Endothelial cell of umbilical vein (primary cell): ENCODE data around the gene FMNL2. TPM values are rescaled to one million over a fixed set of nuclear protein-coding genes. Genes with fewer than 3 reads are reported as not detected.

Experiments
- BruUV-seq: library from RNA; stranded (reverse); fragments of 400-500 nt; replicated peaks from 2 replicates; lab custom pipeline; 2021; lab: Mats Ljungman, UMichigan
- CTCF ChIA-PET: fragments of 300-600, 350-600 bp; sonication (Branson Sonifier 250); formaldehyde crosslinking; loops from one replicate; lab custom pipeline; 2021; ENCODE audit warnings: antibody characterized with exemption, inconsistent platforms; lab: Charles Lee
- POLR2A ChIA-PET: fragments of 300-600, 350-600 bp; sonication (Branson Sonifier 250); formaldehyde crosslinking; loops from one replicate; lab custom pipeline; 2021; ENCODE audit warnings: antibody characterized with exemption, inconsistent platforms; lab: Charles Lee
- DNase-seq: peaks from one replicate; pipeline ENCODE4 v3.0.0-alpha.2; 2011; ENCODE audit warnings: low read depth, low spot score
- FAIRE-seq: peaks from 2 replicates; lab custom pipeline; 2011; peaks lifted over from hg19 to GRCh38; lab: Jason Lieb, UNC
- H2AFZ ChIP-seq: 2 replicates; pipeline ENCODE4 v1.6.0; 2012; ENCODE audit warnings: low read depth, low read length, control low read depth, inconsistent platforms
- H3K27ac ChIP-seq: 2 replicates; pipeline ENCODE4 v1.5.1; 2011; ENCODE audit warnings: low read depth, mild to moderate bottlenecking, control low read depth, low read length, moderate library complexity; ENCODE audit not compliant: insufficient read depth
- H3K27me3 ChIP-seq, 2 experiments: 2 replicates each; pipeline versions ENCODE4 v1.6.0 to v1.6.1; 2011; ENCODE audit warnings: low read length in 2 of 2, mixed read lengths in 1 of 2; ENCODE audit not compliant: control insufficient read depth in 2 of 2, insufficient read depth in 2 of 2
- H3K36me3 ChIP-seq, 2 experiments: 2 replicates in 1 of 2; 3 replicates in 1 of 2; pipeline ENCODE4 v1.5.1; 2011; ENCODE audit warnings: low read length in 2 of 2, mild to moderate bottlenecking in 1 of 2, moderate library complexity in 1 of 2; ENCODE audit not compliant: control insufficient read depth in 2 of 2, insufficient read depth in 2 of 2; ENCODE audit errors: extremely low read depth in 1 of 2
- H3K4me1 ChIP-seq: 3 replicates; pipeline ENCODE4 v1.5.1; 2011; ENCODE audit warnings: mild to moderate bottlenecking, low read length; ENCODE audit not compliant: control insufficient read depth, insufficient read depth; ENCODE audit errors: extremely low read depth
- H3K4me2 ChIP-seq: 2 replicates; pipeline ENCODE4 v1.6.1; 2011; ENCODE audit warnings: low read length, control low read depth, mixed read lengths; ENCODE audit not compliant: insufficient read depth
- H3K4me3 ChIP-seq, 3 experiments: fragments of 200-600 bp in 1 of 3; sonication (generic), shearing (Covaris generic) in 1 of 3; replicated peaks in 1 of 3; 2 replicates each; pipeline ENCODE4 v1.5.1; 2011 to 2016; ENCODE audit warnings: control low read depth in 3 of 3, low read length in 3 of 3, mild to moderate bottlenecking in 2 of 3, inconsistent platforms in 1 of 3, low read depth in 1 of 3, moderate library complexity in 1 of 3; ENCODE audit not compliant: insufficient read depth in 1 of 3
- H3K79me2 ChIP-seq: 2 replicates; pipeline ENCODE4 v1.6.0; 2012; ENCODE audit warnings: low read length, inconsistent platforms; ENCODE audit not compliant: control insufficient read depth, insufficient read depth
- H3K9ac ChIP-seq: replicated peaks from 2 replicates; pipeline ENCODE3; 2011; ENCODE audit warnings: low read length, control low read depth; ENCODE audit not compliant: insufficient read depth; ENCODE audit errors: extremely low read depth
- H3K9me1 ChIP-seq: replicated peaks from 3 replicates; pipeline ENCODE4 v1.6.0; 2011; ENCODE audit warnings: mild to moderate bottlenecking, low read length; ENCODE audit not compliant: control insufficient read depth, insufficient read depth; ENCODE audit errors: extremely low read depth
- H3K9me3 ChIP-seq: replicated peaks from 2 replicates; pipeline ENCODE4 v1.5.1; 2012; ENCODE audit warnings: low read length, inconsistent platforms; ENCODE audit not compliant: control insufficient read depth, insufficient read depth
- H4K20me1 ChIP-seq: replicated peaks from 2 replicates; pipeline ENCODE3; 2011; ENCODE audit warnings: mild to moderate bottlenecking, low read length; ENCODE audit not compliant: control insufficient read depth, insufficient read depth; ENCODE audit errors: extremely low read depth
- EZH2 ChIP-seq: IDR thresholded peaks from 2 replicates; pipeline ENCODE4 v1.6.1; 2012; ENCODE audit warnings: borderline replicate concordance, low read depth, mild to moderate bottlenecking, moderate library complexity, low read length, inconsistent platforms; ENCODE audit not compliant: severe bottlenecking
- FOS ChIP-seq: IDR thresholded peaks from 2 replicates; pipeline ENCODE4 v1.6.1; 2011; ENCODE audit warnings: mild to moderate bottlenecking, low read length, moderate library complexity, borderline replicate concordance; ENCODE audit not compliant: insufficient read depth
- GATA2 ChIP-seq: IDR thresholded peaks from 2 replicates; pipeline ENCODE4 v1.7.0; 2011; ENCODE audit warnings: low read depth, mild to moderate bottlenecking, moderate library complexity, mixed read lengths, low read length; ENCODE audit not compliant: insufficient read length, insufficient read depth
- JUN ChIP-seq: IDR thresholded peaks from 2 replicates; pipeline ENCODE4 v1.6.1; 2011; ENCODE audit warnings: borderline replicate concordance, low read depth; ENCODE audit not compliant: insufficient read length, insufficient read depth
- POLR2A ChIP-seq: IDR thresholded peaks from 2 replicates; pipeline ENCODE4 v1.6.1; 2012; ENCODE audit warnings: low read depth, mild to moderate bottlenecking, control low read depth, low read length
- POLR2AphosphoS5 ChIP-seq: IDR thresholded peaks from 2 replicates; pipeline ENCODE4 v1.6.1; 2012; ENCODE audit warnings: low read depth, mild to moderate bottlenecking, control low read depth, low read length, moderate library complexity; ENCODE audit not compliant: insufficient read depth
- dilution Hi-C: fragments of 300-500 bp; cut with MboI; formaldehyde crosslinking; loops from one replicate; pipeline ENCODE4 v1.15.0; 2019; ENCODE audit warnings: low sequenced_read_pairs; ENCODE audit not compliant: extremely low pct_ligation_motif_present
- intact Hi-C: fragments of 100-400 bp; cut with micrococcal nuclease; formaldehyde crosslinking; loops from one replicate; pipeline ENCODE4 v1.10.0; 2022
- polyA plus RNA-seq, 4 experiments: library from polyadenylated mRNA; depleted of rRNA in 3 of 4; stranded (reverse) in 3 of 4; unstranded in 1 of 4; fragments of >200 nt; gene quantifications; 2 replicates each; pipeline versions ENCODE4 v1.2.1 to v1.2.3, GENCODE V29; 2011 to 2012; ENCODE audit warnings: missing spikeins in 1 of 4
- total RNA-seq: library from RNA; stranded (reverse); gene quantifications from 2 replicates; pipeline ENCODE4 v1.2.3, GENCODE V29; 2021
- TF ChIP-seq, protein P1 (sequence below), 2 donors: IDR thresholded peaks; 1 replicate in 1 of 2; 2 replicates in 1 of 2; pipeline ENCODE4 v1.5.1; 2011; ENCODE audit warnings: low read length in 2 of 2, mild to moderate bottlenecking in 2 of 2, moderate library complexity in 2 of 2, control low read depth in 1 of 2, inconsistent platforms in 1 of 2, low read depth in 1 of 2; ENCODE audit not compliant: insufficient read depth in 1 of 2; ENCODE audit errors: extremely low read depth in 1 of 2

FMNL2 gene
- total and polyA plus RNA-seq, 2 donors (not counting 3 experiments of a cell fraction or from before 2014, with no cell fraction given) = 8.3 to 28.0 TPM

DNA sequence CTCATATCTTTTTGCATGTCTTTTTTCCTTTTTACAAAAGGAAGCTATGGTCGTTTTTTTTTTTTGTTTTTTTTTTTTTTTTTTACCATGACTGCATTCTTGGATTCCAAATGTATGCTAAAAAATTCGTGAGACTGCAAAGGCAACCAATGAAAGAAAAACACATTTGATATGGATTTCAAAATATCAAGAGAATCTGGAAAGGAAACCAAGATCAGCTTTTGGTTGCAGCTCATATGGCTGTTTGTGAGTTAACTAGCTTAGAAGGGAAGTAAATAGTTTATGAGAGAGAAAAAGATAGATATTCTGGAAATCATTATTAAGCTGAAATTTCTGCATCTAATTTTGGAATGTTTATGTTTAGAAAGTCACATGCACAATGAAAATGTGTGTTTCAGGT, 272.0 kb downstream of the FMNL2 start:
- Histone ChIP-seq H2AFZ (no peak overlapping the region), H4K20me1 (no peaks in the 10 kb centered on the region), H3K27me3 (no peaks in the 10 kb centered on the region), H3K79me2 (no peaks in the 10 kb centered on the region), H3K9me3 (no peaks in the 10 kb centered on the region), H3K4me3 (no peak overlapping the region), H3K27ac (no peak overlapping the region), H3K4me2 (no peak overlapping the region), H3K4me1 (peaks cover 5% of the 10 kb centered on the region), H3K36me3 (peaks cover 0 to 3% of the 10 kb centered on the region in 2 experiments), H3K9ac (no peak overlapping the region), H3K9me1 (no peaks in the 10 kb centered on the region)
- dilution Hi-C loops = no loop called here
- POLR2A ChIA-PET = interaction anchor here (0.6 to 0.7 kb wide), 3 partner anchors 8 to 13 kb away, joined by 3 to 7 read pairs (median 5); no protein-coding TSS in a partner anchor
- no TSS peak for BruUV-seq
- no peak for FAIRE-seq
- CTCF ChIA-PET = interaction anchor here (0.6 to 1.4 kb wide), 5 partner anchors 8 to 418 kb away, joined by 3 to 8 read pairs (median 4); no protein-coding TSS in a partner anchor
- intact Hi-C loops = no loop called here
- no peak for DNase-seq
- TF ChIP-seq GATA2 (no peak), POLR2AphosphoS5 (no peak), EZH2 (no peak), POLR2A (no peak), JUN (no peak), FOS (no peak)
- TF ChIP-seq, protein P1, sequence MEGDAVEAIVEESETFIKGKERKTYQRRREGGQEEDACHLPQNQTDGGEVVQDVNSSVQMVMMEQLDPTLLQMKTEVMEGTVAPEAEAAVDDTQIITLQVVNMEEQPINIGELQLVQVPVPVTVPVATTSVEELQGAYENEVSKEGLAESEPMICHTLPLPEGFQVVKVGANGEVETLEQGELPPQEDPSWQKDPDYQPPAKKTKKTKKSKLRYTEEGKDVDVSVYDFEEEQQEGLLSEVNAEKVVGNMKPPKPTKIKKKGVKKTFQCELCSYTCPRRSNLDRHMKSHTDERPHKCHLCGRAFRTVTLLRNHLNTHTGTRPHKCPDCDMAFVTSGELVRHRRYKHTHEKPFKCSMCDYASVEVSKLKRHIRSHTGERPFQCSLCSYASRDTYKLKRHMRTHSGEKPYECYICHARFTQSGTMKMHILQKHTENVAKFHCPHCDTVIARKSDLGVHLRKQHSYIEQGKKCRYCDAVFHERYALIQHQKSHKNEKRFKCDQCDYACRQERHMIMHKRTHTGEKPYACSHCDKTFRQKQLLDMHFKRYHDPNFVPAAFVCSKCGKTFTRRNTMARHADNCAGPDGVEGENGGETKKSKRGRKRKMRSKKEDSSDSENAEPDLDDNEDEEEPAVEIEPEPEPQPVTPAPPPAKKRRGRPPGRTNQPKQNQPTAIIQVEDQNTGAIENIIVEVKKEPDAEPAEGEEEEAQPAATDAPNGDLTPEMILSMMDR (IDR thresholded peaks at IDR 0.05; ENCODE audit: extremely low read depth in 1 of 2, insufficient read depth in 1 of 2, low read depth in 1 of 2, low read length in 2 of 2) = no peak
